Stimulated activated CD4-positive, alpha-beta T cell treated with anti-CD3 and anti-CD28 coated beads, Interleukin-1b, Interleukin-23, amount 100 ng/mL, for 24 hours (primary cell): Measurements from ENCODE around the gene ULK4.

Experiments
- DNase-seq, 4 experiments: peaks; one replicate each; pipeline ENCODE4 v3.0.0-alpha.2; 2020; ENCODE audit warnings: low read depth in 4 of 4, low spot score in 1 of 4

The ULK4 gene

DNA sequence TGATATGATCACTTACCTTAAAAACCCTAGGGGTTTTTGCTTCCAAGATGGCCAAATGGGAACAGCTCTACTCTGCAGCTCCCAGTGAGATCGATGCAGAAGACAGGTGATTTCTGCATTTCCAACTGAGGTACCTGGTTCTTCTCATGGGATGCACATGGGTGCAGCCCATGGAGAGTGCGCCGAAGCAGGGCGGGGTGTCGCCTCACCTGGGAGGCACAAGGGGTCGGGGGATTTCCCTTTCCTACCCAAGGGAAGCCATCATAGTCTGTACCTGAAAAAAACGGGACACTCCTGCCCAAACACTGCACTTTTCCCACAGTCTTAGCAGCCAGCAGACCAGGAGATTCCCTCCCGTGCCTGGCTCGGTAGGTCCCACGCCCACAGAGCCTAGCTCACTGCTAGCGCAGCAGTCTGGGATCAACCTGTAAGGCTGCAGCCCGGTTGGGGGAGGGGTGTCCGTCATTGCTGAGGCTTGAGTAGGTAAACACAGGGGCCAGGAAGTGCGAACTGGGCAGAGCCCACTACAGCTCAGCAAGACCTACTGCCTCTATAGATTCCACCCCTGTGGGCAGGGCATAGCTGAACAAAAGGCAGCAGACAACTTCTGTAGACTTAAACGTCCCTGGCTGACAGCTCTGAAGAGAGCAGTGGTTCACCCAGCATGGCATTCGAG, 684.0 kb downstream of the ULK4 start:
- DNase-seq, result no peak

DNA sequence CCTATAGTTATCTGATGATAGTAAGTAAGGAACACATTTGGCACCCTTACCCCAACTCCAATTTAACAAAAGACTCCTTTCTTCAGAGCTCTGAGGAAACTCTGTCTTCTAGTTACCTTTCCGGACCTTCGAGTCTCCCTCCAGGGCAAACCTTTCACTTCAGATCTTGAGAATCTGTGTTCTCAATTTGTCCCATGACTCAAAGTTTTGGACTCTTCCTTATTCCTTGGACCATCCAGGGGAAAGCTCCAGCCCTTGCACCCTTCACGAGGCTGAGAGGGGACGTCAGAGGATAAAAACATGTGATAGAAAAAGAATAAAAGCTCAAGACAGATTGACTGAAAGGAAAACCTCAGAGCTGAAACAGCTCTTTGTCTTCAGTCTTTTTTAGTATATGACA, 685.7 kb downstream of the ULK4 start:
- DNase-seq, result no peak

DNA sequence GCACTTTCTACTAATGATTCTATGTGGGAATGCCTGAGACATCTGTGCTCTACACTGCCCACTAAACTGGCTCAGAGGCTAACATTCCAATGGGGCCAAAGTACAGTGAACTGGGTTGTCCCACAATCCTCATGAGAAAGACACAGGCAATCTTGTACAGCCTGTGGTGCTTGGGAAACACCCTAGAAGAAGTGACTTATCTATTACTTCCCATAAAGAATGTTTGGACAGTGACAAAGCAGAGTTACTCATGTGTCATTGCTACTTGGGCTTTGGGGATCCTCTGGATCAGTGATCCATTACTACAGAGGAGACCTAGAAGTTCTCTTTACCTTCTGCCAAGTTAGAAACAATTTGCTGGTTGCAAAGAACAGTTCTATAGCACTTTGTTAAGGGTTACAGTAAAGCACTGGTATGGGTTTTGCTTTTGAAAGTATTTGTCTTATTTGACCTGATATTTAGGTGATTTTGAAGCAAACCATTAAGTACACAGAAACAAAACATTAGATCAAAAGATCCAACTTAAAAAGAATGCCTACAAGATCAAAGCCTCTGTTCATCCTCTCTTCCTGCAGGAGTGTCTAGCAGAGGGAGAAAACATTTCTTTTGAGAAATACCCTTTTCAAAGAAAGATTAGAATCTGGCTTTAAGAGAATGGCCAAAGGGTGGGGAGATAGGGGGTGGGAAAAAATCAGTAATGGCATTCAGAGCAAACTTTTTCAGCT, 686.8 kb downstream of the ULK4 start:
- no peak for DNase-seq

DNA sequence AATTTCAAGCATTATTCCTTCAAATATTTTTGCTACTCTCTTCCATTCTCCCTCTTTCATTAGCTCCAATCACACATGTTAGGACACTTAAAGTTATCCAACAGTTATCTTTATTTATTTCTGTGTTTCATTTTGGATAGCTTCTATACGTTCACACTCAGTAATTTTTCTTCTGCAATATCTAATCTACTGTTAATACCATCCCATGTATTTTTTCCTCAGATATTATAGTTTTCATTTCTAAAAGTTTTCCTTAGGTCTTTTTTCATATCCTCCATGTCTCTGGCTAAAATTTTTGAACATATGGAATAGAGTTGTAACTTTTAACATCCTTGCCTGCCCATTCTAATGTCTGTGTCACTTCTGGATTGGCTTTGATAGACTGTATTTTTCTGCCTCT, 689.2 kb downstream of the ULK4 start:
- no peak for DNase-seq

DNA sequence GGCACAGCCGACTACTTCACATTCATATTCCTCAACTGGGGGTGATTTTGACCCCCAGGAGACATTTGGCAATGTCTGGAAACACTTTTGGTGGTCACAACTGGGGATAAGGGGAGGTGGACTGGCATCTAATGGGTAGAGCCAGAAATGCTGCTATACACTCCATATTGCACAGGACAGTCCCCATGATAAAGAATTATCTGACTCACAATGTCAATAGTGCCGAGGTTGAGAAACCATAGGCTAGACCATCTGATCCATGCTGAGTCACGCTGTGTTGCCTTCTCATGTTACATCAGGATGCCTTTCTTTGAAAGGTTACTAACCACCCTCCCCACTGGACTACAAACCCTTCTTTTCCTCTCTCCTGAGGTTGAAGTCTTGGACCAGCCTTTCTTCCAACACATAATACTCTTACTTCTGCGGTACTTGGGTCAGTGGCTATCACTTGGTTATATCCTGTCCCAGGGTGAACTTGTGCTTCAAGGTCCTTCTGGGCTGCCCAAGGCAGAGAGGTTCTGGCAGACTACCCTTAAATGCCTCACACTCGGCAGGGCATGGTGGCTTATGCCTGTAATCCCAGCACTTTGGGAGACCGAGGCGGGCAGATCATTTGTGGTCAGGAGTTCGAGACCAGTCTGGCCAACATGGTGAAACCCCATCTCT, 693.8 kb downstream of the ULK4 start:
- no peak for DNase-seq

DNA sequence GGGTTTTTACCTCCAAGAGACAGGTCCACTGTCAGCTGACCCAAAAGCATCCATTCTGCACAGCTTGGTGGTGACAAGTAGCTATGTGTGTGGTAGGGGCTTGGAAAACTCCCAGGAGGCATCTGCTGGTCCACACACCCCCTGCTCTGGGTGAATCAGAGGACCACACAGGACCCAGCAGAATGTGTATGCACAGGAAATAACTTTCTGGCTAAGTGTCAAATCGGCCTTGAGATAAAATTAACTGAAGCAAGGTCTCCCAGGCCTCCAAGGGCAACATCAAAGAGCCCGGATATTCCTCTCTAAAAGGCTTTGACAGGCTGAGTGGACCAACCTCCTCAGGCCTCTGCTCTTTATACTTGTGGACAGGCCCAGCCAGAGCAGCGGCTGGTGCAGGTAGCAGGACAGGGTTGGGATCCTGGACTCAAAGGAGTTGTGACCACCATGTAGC, 696.1 kb downstream of the ULK4 start:
- no peak for DNase-seq

DNA sequence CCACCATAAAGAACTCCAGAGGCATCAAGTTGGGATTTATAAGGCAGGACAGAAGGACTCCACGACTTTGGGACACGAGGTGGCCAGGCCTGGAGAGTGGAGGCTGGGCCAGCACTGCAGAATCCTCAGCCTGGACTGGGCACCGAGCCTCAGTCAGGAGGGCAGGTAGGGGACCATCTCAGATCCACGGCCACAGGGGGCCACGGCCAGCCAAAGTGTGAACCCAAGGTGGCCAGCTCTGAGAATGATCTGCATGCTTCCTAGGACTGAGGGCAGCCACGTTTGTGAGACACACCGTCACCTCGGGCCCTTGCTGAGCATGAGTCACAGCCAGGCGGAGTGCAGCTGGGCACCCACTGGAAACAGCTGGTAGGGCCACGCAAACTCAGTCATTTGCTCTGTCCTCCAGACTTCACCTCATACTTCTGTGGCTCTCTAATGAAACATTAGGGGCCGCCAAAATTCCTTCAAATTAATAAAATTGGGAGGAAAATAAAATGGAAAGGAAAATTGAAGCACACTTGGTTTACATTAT, 696.8 kb downstream of the ULK4 start:
- DNase-seq, result no peak

DNA sequence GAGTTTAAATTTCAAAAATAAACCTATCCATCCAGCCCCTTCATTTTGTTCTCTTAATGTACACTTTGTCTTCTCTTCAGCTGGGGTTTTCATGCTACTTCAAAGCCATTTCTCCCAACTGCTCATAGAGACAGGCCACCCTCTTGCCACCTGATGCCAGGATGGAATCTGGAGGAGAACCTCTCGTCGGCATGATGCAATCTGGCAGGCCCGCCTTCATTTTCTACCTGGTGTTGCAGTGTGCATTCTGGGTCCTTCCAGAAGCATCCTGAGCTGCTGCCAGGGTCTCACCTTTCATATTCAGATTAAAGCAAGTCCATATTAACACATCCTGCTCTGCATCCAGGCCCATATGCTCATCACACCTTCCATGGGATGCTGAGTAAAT, 701.8 kb downstream of the ULK4 start:
- DNase-seq, result no peak

DNA sequence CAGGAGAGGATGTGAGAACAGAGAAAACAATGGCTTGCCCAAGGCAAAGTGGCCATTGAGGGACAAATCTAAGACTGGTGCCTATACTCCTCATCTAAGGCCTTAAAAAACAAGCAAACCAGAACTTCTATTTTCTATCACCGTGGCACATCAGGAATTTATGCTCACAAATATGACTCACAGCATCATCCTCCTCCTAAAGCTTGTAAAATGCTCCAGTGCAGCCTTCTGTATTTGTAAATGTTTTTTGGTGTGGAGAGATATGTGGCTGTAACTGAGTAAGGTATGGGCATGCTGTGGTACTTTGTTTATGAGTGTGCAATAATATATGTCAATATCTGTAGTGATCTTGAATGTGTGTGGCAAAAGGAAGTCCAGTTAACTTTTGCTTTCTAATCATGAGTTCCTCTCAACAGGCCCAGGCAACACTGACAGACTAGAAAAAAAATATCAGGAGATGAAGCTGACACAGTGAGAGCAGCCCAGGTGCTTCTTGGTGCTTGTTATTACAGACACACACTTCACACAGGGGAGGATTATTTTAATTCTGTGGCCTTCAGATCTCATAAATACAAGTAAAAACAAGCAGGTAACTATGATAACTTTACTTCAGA, 702.3 kb downstream of the ULK4 start:
- no peak for DNase-seq

DNA sequence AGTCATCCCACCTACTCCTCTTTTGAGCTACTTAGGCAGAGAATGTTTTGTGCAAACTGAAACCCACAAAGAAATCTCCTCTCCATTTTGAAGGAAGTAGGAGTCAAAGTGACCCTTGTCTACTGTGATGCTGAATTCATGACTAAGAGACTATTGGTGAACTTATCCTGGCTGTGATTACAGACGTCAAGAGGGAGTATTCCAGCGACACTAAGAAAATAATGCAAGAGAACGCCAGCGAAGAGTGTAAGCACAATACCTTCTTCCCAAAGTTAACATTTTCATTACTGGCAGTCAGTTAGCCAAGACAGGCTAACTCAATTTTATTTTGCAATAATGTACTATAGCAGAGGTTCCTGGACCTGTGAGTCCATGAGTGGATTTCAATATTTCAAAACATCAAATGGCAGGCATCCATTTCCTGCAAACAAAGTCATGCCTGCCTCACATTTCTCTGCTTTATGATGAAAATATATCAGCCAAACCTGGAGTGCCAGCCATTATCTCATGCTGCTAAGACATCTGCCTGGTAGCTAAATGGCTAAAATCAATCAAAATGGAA, 703.6 kb downstream of the ULK4 start:
- no peak for DNase-seq

DNA sequence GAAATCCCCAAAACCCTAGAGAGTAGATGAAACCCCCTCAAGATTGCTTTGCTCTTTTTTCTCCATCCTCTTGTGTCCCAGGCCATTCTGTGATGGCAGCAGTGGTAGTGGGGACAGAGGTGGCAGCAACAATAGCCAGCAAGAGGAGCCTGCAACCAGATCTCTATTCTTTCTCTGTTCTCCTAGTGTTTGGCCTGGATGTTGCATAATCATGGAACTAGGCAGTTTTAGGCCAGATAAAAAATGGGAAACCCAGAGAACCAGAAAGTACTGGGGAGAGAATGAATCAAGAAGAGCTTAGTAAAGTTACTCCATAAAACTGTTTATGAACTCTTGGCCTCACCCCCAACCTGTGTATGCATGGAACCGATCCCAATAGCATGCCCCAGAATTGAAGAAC, 710.3 kb downstream of the ULK4 start:
- no peak for DNase-seq

DNA sequence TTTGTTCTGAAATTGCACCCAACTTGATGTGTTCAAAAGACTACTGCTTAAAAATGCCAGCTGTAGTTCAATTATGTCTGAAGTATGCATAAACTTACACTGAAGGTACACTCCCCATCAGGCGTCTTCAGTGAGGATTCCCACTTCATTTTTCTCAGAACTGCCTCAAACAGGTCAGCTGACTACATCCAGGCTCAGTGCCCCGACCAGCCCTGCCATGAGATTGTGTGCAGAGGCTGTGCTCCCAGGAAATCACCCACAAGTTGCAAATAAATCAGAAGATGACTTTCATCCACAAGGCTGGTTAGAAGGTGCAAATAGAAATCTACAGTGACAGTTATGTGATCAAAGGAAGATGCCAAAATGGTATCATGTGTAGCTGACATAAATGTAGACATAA, 711.1 kb downstream of the ULK4 start:
- no peak for DNase-seq

DNA sequence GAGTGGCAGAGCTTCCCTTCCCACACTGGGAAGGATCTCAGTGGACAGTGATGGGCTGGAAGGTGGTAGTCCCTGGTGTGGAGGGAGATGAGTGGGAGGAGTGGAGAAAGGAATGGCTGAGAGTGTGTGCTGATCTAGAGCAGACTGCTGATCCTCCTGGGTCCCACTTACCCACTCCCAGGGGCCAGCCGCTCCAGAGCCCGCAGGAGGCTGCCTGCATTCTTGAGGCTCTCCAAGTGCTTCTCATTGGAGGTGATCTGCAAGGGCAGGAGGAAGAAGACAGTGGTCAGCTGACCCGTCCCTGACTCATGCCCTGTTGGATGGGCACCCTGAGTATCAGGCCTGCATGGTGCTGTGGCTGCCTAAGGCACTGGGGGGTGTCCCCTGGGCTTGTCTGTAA, 712.6 kb downstream of the ULK4 start:
- DNase-seq, result no peak

DNA sequence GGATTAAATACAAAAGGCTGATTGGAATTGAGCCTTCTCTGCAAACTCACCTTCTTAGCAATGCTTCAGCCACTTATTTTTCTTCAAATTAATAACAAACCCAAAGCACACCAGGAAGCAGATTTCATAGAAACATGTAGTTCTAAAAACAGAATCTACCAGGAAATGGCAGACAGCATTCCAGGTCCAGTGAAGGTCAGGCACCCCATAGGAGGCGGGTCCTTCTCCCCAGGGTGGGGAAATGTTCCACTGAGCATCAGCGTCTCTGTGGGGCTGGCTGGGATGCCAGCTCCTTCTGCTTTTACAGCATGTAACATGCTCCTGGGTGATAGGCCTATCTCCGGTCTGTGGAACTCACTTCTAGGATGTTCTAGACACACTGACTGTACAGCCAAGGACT, 713.4 kb downstream of the ULK4 start:
- DNase-seq, result no peak

DNA sequence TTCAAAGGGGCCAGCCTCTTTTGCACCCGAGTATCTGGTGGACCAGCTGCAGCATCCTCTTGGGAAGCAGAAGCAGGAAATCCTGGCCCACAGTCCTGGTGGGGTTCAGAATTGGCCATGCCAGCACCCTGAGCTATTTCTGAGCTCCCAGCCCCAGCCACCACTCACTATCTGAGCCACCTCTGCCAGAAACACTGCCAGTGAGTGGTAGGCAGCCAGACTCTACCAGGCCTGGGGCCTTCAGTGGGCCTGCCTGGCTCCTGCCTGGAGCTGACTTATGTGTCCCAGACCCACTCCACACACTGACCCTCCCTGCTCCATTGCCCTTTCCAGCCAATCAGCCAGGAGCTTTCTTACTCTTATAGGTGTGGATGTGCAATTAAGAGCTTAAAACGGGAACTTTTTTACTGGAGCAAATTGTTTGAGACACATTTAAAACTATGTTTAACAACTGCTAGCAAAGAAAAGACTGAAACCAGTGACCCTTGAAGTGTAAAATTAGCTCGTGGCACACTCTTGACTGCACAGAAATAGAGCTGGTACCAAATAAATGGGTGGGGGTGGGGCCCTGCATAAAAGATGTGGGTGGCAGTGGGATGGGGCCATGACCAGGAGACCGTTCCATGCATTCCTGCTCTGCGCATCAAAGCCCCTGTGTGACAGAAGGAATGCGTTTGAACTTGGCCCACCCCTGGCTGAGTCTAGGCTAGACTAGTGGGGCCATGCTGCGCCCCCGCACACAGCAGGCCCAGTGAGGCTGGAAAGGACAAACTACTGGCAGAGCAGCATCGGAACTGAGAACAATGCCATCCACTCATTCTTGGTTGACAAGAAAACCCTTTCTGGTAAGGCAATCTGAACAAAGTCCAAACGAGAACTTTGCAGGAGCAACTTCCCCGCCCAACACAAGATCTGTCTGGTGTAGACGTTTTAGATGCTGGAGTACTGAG, 714.6 kb downstream of the ULK4 start:
- DNase-seq, result no peak

DNA sequence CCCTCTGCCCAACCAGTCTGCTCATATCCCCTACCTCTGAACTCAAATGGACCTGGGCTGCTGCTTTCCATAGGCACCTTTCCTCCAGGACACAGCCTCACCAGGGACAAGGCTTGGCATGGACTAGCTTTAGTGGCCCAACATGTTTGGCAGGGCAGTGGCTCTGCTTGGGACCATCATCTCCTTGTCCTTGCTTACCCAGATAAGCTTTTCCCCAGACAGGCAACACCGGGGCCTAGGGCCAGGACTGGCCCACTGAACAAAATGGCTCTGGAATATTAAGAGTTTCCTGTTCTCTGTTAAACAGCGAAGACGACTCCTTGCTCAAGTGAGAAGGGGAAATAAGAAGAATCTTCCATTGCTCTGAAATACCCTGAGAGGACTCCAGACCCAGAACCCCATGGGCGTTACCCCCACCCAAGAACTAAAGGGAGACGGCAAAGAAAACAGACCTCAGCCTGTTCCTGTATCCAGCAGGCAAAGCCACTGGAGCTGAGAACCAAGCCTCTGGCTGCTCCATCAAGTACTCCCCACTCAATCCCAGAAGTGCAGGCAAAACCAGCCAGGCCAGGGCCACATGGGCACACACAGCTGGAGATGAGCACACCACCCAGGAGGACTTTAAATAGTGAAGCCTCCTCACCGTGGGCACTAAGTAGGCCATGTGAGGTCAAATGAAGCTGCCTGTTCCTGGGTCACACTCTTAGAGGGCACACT, 717.1 kb downstream of the ULK4 start:
- no peak for DNase-seq

DNA sequence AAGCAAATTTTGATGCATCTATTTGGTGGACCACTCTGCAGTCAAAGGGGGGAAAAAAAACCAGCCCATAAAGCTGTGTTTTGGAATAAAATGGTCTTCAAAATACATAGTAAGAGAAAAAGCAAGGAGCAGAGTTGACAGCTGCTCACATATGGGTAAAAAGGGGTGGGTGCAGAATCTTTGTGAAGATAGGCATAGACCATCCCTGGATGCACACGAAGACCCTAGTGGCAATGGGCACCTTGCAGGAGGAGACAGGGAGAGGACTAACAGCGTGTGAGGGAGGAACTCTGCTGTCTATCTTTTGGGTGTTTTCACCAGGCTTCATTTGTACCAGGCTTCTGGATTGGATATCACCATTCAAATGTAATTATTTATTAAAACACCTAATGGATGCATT, 718.7 kb downstream of the ULK4 start:
- no peak for DNase-seq

DNA sequence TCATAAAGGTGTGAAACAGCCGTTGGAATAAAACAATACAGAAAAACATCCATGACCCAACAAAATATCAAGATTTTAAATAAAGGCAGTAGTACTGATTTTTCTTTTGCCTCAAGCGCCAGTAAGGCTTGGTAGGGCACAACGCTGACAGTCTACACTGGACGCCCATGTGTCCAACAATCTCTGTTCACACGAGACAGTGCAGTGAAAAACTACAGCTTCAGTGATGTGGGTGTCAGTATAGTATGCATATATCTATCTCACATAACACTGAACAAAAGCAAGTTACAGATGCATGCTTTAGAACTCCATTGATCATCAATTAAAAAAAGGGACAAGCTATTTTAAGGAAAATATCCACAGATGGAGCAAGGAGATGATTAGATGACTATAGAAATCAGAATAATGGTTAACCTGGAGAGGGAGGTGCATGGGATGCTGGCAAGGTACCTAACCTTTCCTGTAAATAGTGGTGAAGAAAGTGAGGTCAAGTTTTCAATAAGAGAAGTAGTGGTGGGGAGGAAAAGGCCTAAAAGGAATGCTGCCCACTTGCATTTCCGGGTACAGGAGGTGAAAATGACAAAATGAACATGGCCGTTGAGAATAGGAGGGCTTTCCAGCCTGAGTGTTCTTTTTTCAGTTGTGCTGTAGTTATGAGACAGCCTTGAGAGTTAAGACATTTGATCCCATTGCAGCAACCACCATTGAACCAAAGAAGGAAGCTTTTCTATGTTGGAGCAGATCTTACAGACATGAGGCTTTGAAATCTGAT, 719.9 kb downstream of the ULK4 start:
- no peak for DNase-seq

DNA sequence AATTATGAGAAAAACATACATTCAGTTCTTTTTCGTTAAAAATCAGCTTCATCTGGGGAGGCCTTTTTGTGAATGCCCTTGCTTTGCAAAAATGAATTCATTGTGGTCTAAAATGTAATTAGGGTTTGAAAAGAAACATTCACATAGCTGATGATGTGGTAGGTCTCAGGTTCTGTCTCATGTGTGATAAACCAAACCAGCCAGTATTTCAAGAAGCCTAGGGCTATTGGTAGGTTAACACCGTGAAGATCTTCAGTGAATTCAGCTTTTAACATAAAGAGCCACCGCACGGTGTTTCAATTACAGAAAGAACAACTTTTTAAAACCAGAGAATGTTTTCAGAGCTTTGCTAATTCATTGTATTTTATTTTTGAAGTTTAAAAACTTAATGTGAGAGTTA, 720.7 kb downstream of the ULK4 start:
- DNase-seq, result no peak
